HG02588 (cell line): ENCODE measurements around the gene AQP4.

ENCODE experiments used
- ATAC-seq: cut with Tn5 transposase; IDR thresholded peaks from one replicate; pipeline ENCODE4 v1.9.1; 2021; ENCODE audit warnings: mild to moderate bottlenecking, moderate library complexity; ENCODE audit not compliant: unreplicated experiment

AQP4 gene

GRCh38 chr18:26843760-26844159 lies 21.7 kb downstream of the AQP4 start:
- no peak for ATAC-seq

- ATAC-seq: no peak
Measured at GRCh38 chr18:26840965-26841364, 24.5 kb downstream of the AQP4 start.

DNA sequence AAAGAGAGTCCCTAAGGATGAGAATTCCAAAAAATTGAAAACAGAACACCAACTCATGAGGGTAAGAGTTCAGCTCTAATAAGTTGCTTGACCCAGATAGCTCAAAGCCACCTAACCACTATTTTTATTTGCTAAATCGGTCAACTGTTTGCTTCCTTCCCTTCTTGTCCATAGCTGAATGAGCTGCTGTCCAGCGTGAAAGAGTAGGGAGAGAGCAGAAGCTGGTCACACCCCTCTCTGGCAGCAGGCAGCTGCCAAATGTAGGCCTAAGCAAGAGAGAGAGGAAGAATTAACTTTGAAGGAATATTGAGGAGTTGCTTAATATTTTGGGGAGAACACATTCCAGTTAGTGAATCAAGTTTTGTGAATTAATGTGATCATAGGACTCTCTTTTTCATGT lies 25.9 kb downstream of the AQP4 start:
- ATAC-seq: no peak

DNA sequence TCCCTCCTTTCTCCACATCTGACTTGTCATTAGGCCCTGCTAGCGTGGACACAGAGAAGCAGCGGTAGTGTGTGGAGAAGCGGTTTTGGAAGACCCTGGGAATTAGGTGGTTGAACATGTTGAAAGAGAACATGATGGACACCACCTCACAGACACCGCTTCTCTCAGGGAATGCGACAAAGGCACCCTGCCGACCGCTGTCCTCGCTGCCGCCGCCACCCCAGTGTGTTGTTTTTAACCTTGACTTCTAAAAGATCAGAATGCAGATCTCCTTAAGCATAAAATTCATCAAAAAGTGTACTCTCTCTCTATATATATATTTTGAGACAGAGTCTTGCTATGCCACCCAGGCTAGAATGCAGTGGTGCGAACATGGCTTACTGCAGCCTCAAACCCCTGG lies 33.2 kb downstream of the AQP4 start:
- no peak for ATAC-seq

DNA sequence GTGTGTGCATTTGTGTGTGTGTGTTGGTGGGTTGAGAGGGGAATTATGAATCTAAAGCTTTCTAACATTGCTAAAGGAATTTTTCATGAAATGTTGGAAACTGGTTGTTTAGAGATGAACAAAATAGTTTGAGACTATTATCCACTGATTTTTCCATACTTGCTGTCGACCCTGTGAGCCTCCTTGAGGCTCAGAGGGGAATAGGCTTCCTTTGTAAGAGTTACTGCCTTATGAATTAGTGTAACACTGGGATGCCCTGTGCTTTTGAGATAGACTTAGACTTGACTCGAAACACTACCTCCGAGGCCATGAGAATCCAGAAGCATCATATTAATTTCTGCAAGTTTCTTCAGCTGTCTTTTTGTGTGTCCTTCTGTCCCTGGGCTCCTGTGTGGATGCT lies 37.9 kb downstream of the AQP4 start:
- ATAC-seq: no peak

GRCh38 chr18:26826656-26827235 lies 38.8 kb downstream of the AQP4 start:
- ATAC-seq: no peak

- no peak for ATAC-seq
Measured at GRCh38 chr18:26821181-26821580, 44.3 kb downstream of the AQP4 start.

DNA sequence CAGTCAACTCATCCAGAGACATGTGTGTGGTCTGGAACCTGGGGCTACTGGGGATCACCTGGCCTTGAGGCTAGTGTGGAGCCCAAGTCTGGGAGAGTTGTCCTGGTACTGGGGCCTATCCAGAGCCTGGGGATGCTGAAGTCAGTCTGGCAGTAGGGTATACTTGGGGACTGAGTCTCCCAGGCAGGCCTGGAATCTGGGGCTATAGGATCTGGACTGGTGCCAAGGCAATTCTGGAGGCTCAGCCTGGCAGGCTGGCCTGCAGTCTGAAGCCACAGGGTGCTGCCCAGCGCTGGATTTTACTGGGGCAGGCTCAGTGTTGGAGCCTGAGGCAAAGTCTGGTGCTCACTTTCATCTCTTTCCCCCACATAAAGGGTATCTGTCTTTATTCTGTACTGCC lies 46.5 kb downstream of the AQP4 start:
- no peak for ATAC-seq

DNA sequence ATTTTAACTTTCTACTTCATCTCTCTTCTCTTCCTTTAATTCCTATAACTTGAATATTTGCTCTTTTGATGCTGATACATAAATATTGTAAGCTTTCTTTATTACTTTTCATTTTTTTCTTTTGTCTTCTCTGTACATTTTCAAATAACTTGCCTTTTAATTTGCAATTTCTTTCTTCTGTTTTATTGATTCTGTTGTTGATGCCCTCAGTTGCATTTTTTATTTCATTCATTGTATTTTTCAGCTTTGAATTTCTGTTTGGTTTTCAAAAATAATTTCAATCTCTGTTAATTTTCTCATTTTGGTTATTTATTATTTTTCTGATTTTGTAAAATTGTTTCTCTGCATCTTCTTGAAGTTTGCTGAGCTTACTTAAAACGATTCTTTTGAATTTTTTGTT lies 47.0 kb downstream of the AQP4 start:
- no peak for ATAC-seq

DNA sequence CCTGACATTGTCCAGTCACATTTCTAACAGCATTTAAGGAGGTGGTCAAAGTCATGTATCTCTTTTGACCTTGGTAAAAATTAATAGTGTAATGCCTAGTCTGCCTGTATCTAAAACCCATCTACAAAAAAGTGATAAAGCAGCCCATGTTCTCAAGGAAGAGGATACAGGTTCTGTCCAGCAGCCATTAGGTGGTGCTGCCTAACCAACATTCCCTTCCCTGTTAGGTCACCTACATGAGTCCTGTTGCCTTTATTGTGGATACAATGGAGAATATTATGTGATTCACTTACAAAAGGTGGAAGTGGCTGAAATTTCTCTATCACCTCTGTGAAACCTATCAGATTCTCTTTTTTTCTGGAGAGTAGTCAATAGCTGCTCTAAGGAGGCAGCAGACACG lies 52.5 kb downstream of the AQP4 start:
- no peak for ATAC-seq

DNA sequence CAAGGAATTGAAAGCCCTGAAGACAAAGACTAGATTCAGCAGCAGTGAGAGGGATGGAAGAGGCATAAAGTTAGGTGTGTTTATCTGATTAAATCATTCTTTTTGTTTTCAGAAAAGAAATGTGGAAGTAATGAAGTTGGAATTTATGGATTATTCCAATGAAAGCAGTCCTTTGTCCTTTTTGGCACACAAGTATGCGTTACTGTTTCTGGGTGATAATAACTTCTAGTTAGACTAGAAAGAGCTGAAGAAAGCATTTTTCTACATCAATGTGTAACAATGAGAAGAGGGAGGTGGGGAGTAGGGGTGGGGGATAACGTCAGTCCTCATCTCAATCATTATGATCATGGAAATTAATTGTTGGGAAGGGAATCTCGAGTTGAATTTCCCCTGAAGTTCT lies 53.0 kb downstream of the AQP4 start:
- no peak for ATAC-seq

DNA sequence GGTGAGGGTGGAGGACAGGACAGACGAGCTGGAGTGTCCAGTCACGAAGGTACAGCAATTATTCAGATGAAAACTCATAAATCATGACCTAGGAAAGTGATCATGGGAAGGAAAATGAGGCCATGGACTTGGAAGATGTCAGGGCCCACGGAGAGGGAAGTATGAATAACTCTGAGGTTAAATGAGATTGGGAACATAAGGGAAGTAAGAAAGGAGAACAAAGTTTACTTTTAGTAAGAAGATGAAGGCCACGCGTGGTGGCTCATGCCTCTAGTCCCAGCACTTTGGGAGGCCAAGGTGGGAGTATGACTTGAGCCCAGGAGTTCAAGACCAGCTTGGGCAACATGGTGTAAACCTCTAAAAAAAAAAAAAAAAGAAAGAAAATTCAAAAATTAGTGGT lies 56.2 kb downstream of the AQP4 start:
- no peak for ATAC-seq

- ATAC-seq: no peak
Measured at GRCh38 chr18:26806224-26806623, 59.3 kb downstream of the AQP4 start.

- no peak for ATAC-seq
Measured at GRCh38 chr18:26804519-26804918, 61.0 kb downstream of the AQP4 start.

DNA sequence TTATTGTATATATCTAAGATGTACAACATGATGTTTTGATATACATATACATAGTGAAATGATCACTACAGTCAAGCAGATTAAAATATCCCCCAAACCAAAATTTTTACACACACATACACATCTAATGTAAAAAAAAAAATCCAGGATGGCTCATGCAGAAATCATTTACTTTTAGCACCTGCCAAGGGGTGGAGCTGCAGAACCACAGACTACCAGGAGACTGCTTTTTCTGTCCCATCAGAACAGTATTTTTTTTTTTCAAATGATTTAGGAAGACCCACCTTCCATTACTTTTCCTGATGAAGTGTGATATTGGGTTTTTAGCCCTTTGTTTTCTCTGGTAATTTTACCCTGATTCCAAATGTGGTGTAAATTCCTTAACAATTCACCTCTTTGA lies 61.9 kb downstream of the AQP4 start:
- ATAC-seq: no peak

DNA sequence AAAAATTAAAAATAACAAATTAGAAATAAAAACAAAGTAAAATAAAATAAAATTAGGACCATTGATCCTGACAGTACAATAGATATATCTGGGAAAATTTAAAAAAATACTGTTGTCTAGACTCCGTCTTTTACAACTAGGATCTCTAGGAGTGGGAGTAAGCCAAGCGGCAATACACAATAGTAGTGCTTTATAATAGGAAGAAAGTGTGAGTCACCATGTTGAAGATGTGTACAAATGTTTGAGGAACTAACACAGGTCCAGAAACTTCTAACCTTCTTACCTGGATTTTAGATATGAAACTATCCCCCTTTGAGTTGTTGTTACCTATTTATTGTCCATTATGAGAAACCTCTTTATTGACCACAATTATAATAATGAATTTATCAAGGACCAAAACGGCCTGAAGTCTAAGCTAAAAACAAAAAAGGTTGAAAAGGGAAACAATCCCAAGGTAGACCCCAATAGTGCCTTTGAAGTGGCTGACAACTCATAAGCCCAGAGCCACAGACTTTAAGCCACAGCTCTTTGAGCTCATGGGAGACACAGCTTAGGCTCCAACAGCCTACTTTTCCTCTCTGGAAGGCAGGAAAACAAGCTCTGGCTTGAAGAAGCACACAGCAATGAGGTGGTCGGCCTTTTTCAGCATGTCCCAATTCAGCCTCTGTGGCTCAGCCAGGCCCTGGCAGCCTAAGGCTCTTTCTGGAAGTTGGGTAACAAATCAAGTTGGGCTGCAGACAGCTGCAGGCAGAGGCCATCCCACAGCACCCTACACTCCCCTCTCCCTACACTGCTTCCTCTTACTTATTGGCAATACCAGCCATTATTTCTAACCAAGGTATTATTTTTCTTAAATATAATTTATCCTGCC lies 62.9 kb downstream of the AQP4 start:
- no peak for ATAC-seq
